Stimulated activated CD4-positive, alpha-beta T cell treated with anti-CD3 and anti-CD28 coated beads, Interleukin-1b, Interleukin-23, amount 100 ng/mL, for 24 hours (primary cell): Measurements from ENCODE around the gene ASL.
"Not testable (repeated sequence)": the region's sequence is repeated elsewhere in the genome, so short reads cannot be mapped to it uniquely, and the experiment has no call there.

ENCODE experiments used
- DNase-seq, 4 experiments: peaks; one replicate each; pipeline ENCODE4 v3.0.0-alpha.2; 2020; ENCODE audit warnings: low read depth in 4 of 4, low spot score in 1 of 4

Gene ASL

GRCh38 chr7:66075590-66076461 lies at the start of gene ASL:
Gene ASL (plus strand): TSS chr7:66075819. CDS start chr7:66076082, 263 bp downstream.
- peak; percentile 77 to 89 (median 82) for DNase-seq

- DNase-seq = not testable (repeated sequence)
Measured at GRCh38 chr7:66028342-66028741, 47.3 kb upstream of the ASL start.

GRCh38 chr7:66033471-66034385 lies 41.9 kb upstream of the ASL start:
- no peak for DNase-seq

GRCh38 chr7:66034436-66035010 lies 41.1 kb upstream of the ASL start:
- DNase-seq = not testable (repeated sequence)

- no peak for DNase-seq
Measured at GRCh38 chr7:66036382-66036781, 39.2 kb upstream of the ASL start.

- no peak for DNase-seq
Measured at GRCh38 chr7:66036788-66037187, 38.8 kb upstream of the ASL start.

- no peak for DNase-seq
Measured at GRCh38 chr7:66039094-66039670, 36.4 kb upstream of the ASL start.

GRCh38 chr7:66043681-66044497 lies 31.7 kb upstream of the ASL start:
- DNase-seq = peak in 3 of 4 experiments; percentile 7 to 17 (median 7)

GRCh38 chr7:66044498-66044854 lies 31.1 kb upstream of the ASL start:
- not testable (repeated sequence) for DNase-seq

- no peak for DNase-seq
Measured at GRCh38 chr7:66047426-66047825, 28.2 kb upstream of the ASL start.

GRCh38 chr7:66049886-66050285 lies 25.7 kb upstream of the ASL start:
- not testable (repeated sequence) for DNase-seq

GRCh38 chr7:66050337-66050957 lies 25.2 kb upstream of the ASL start:
- no peak for DNase-seq

GRCh38 chr7:66050990-66051448 lies 24.6 kb upstream of the ASL start:
- DNase-seq = no peak

GRCh38 chr7:66052447-66052846 lies 23.2 kb upstream of the ASL start:
- DNase-seq = no peak

- no peak for DNase-seq
Measured at GRCh38 chr7:66054063-66054462, 21.6 kb upstream of the ASL start.

GRCh38 chr7:66055321-66055956 lies 20.2 kb upstream of the ASL start:
- no peak for DNase-seq

- no peak for DNase-seq
Measured at GRCh38 chr7:66060796-66061195, 14.8 kb upstream of the ASL start.

GRCh38 chr7:66069732-66070131 lies 5.9 kb upstream of the ASL start:
- no peak for DNase-seq

- DNase-seq = no peak
Measured at GRCh38 chr7:66070222-66070621, 5.4 kb upstream of the ASL start.
